Fibroblast of lung (primary cell): ENCODE measurements around the gene ROCK1. TPM values are rescaled to one million over a fixed set of nuclear protein-coding genes. Genes with fewer than 3 reads are reported as not detected.

ENCODE experiments used
- DNase-seq, 2 donors: peaks; one replicate each; pipeline versions ENCODE4 v3.0.0 to v3.0.0-alpha.2; 2010; ENCODE audit warnings: low read depth in 2 of 2
- H2AFZ ChIP-seq: 2 replicates; pipeline ENCODE4 v1.5.1; 2012; ENCODE audit warnings: low read length, control low read depth, inconsistent platforms
- H3K27ac ChIP-seq: 2 replicates; pipeline ENCODE4 v1.5.1; 2011; ENCODE audit warnings: low read length, control low read depth; ENCODE audit not compliant: insufficient read depth
- H3K27me3 ChIP-seq: 2 replicates; pipeline ENCODE4 v1.5.1; 2011; ENCODE audit warnings: mild to moderate bottlenecking, low read length; ENCODE audit not compliant: control insufficient read depth, insufficient read depth
- H3K36me3 ChIP-seq: 2 replicates; pipeline ENCODE4 v1.5.1; 2011; ENCODE audit warnings: low read length; ENCODE audit not compliant: control insufficient read depth, insufficient read depth
- H3K4me1 ChIP-seq: 2 replicates; pipeline ENCODE4 v1.5.1; 2011; ENCODE audit warnings: low read length; ENCODE audit not compliant: control insufficient read depth, insufficient read depth; ENCODE audit errors: extremely low read depth
- H3K4me2 ChIP-seq: 2 replicates; pipeline ENCODE4 v1.5.1; 2011; ENCODE audit warnings: low read length, control low read depth; ENCODE audit not compliant: insufficient read depth; ENCODE audit errors: extremely low read depth
- H3K4me3 ChIP-seq, 4 experiments: fragments of 200-600 bp in 1 of 4; sonication (generic) in 1 of 4; replicated peaks in 1 of 4; 2 replicates each; pipeline ENCODE4 v1.5.1; 2011 to 2016; ENCODE audit warnings: low read length in 4 of 4, low read depth in 3 of 4, mild to moderate bottlenecking in 3 of 4, control low read depth in 2 of 4, inconsistent platforms in 1 of 4, mixed read lengths in 1 of 4; ENCODE audit not compliant: insufficient read depth in 1 of 4; ENCODE audit errors: control extremely low read depth in 1 of 4
- H3K79me2 ChIP-seq: 2 replicates; pipeline ENCODE4 v1.5.1; 2012; ENCODE audit warnings: mild to moderate bottlenecking, low read length, inconsistent platforms; ENCODE audit not compliant: control insufficient read depth, insufficient read depth
- H3K9ac ChIP-seq: 2 replicates; pipeline ENCODE4 v1.5.1; 2011; ENCODE audit warnings: mild to moderate bottlenecking, low read length, control low read depth; ENCODE audit not compliant: insufficient read depth
- H3K9me3 ChIP-seq: 2 replicates; pipeline ENCODE4 v1.5.1; 2012; ENCODE audit warnings: low read depth, low read length; ENCODE audit not compliant: control insufficient read depth, insufficient read depth
- H4K20me1 ChIP-seq: 2 replicates; pipeline ENCODE4 v1.5.1; 2011; ENCODE audit warnings: low read length; ENCODE audit not compliant: control insufficient read depth, insufficient read depth; ENCODE audit errors: extremely low read depth
- EZH2 ChIP-seq: IDR thresholded peaks from 2 replicates; pipeline ENCODE4 v1.5.1; 2012; ENCODE audit warnings: low read length, control low read depth, mild to moderate bottlenecking; ENCODE audit errors: missing control alignments
- polyA plus RNA-seq, 2 donors: library from polyadenylated mRNA; depleted of rRNA in 1 of 2; stranded (reverse) in 1 of 2; unstranded in 1 of 2; fragments of >200 nt; gene quantifications; 2 replicates each; pipeline ENCODE4 v1.2.1, GENCODE V29; 2011 to 2012; ENCODE audit warnings: missing spikeins in 1 of 2
- total RNA-seq: library from RNA; depleted of rRNA; stranded (reverse); fragments of >200 nt; gene quantifications from 2 replicates; pipeline ENCODE4 v1.2.1, GENCODE V29; 2014
- TF ChIP-seq, protein P1 (sequence below), 2 donors: IDR thresholded peaks in 1 of 2; conservative IDR thresholded peaks in 1 of 2; 1 replicate in 1 of 2; 2 replicates in 1 of 2; pipeline ENCODE4 v1.5.1; 2011 to 2012; ENCODE audit warnings: low read length in 2 of 2, control low read depth in 1 of 2, inconsistent platforms in 1 of 2, low read depth in 1 of 2, mild to moderate bottlenecking in 1 of 2

The ROCK1 gene
- total and polyA plus RNA-seq, 2 donors (not counting 1 experiment from before 2014, with no cell fraction given): 33.2 to 55.2 TPM

DNA sequence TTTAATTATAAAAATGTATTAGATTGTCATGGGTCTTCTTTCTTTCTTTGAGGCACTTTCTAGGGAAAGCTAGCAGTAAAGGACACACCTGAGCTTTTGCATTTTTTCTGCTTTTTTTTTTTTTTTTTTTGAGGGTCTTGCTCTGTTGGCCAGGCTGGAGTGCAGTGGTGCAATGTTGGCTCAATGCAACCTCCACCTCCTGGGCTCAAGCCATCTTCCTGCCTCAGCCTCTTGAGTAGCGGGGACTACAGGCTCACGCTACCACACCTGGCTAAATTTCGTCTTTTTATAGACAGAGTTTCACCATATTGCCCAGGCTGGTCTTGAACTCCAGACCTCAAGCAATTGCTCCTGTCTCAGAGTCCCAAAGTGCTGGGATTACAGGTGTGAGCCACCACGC is 40.5 kb downstream of the ROCK1 start:
- Histone ChIP-seq H3K27me3 (no peaks in the 10 kb centered on the region), H3K9me3 (no peaks in the 10 kb centered on the region), H3K4me3 (no peak overlapping the region), H3K79me2 (peaks cover 54% of the 10 kb centered on the region), H3K36me3 (no peaks in the 10 kb centered on the region), H3K9ac (no peak overlapping the region), H4K20me1 (peaks cover 2% of the 10 kb centered on the region), H3K4me2 (no peak overlapping the region), H2AFZ (no peak overlapping the region), H3K4me1 (no peaks in the 10 kb centered on the region), H3K27ac (no peak overlapping the region)
- TF ChIP-seq, protein P1, sequence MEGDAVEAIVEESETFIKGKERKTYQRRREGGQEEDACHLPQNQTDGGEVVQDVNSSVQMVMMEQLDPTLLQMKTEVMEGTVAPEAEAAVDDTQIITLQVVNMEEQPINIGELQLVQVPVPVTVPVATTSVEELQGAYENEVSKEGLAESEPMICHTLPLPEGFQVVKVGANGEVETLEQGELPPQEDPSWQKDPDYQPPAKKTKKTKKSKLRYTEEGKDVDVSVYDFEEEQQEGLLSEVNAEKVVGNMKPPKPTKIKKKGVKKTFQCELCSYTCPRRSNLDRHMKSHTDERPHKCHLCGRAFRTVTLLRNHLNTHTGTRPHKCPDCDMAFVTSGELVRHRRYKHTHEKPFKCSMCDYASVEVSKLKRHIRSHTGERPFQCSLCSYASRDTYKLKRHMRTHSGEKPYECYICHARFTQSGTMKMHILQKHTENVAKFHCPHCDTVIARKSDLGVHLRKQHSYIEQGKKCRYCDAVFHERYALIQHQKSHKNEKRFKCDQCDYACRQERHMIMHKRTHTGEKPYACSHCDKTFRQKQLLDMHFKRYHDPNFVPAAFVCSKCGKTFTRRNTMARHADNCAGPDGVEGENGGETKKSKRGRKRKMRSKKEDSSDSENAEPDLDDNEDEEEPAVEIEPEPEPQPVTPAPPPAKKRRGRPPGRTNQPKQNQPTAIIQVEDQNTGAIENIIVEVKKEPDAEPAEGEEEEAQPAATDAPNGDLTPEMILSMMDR (conservative IDR thresholded peaks at IDR 0.05 in 1 of 2, IDR thresholded peaks at IDR 0.05 in 1 of 2; ENCODE audit: low read depth in 1 of 2, low read length in 2 of 2): no peak
- no peak for TF ChIP-seq EZH2
- no peak for DNase-seq

DNA sequence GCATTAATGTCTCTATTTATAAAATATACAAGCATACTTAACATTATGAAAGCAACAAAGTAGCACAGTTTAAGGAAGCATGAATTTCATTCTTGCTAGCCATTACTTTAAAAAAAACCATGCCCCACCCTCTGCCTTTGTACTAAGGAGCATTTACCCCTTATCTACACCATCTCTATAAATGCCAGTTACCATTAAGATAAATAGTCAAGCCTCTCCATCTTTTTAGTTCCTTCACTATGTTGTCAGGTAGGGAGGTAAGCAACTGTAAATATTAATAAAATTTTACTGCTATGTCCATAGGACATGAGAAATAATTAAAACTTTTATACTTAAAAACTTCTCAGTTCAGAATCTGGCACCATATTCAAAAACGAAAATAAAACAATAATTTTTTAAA is 42.1 kb downstream of the ROCK1 start:
- Histone ChIP-seq H3K9ac (no peak overlapping the region), H3K4me3 (no peak overlapping the region), H3K36me3 (no peaks in the 10 kb centered on the region), H3K27me3 (no peaks in the 10 kb centered on the region), H3K79me2 (peaks cover 38% of the 10 kb centered on the region), H3K4me2 (no peak overlapping the region), H3K4me1 (no peaks in the 10 kb centered on the region), H3K9me3 (no peaks in the 10 kb centered on the region), H2AFZ (no peak overlapping the region), H4K20me1 (peaks cover 2% of the 10 kb centered on the region), H3K27ac (no peak overlapping the region)
- no peak for DNase-seq
- no peak for TF ChIP-seq EZH2
- TF ChIP-seq, protein P1 (conservative IDR thresholded peaks at IDR 0.05 in 1 of 2, IDR thresholded peaks at IDR 0.05 in 1 of 2; ENCODE audit: low read depth in 1 of 2, low read length in 2 of 2): no peak

DNA sequence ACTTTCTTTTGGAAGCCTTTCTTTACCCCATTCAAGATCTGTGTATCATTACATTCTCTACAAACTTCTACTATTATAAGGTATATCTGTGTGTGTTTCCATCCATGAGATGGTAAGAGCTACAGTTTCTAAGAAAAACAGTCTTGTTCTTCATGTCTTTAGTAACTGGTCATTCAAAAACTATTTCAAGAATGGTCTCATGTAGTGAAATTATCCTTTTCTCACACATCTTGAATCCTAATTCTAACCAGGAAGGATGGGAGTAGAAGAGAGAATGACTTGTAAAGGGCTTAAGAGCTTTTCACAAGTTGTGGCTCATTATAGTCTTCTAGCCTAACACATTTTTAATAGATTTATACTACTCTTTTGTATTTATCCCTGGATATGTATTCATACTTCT is 47.3 kb downstream of the ROCK1 start:
- H4K20me1 ChIP-seq: no peaks in the 10 kb centered on the region
- no peaks in the 10 kb centered on the region for H3K27me3 ChIP-seq
- TF ChIP-seq, protein P1 (conservative IDR thresholded peaks at IDR 0.05 in 1 of 2, IDR thresholded peaks at IDR 0.05 in 1 of 2; ENCODE audit: low read depth in 1 of 2, low read length in 2 of 2): no peak
- TF ChIP-seq EZH2: no peak
- H3K79me2 ChIP-seq: peaks cover 23% of the 10 kb centered on the region
- H3K9me3 ChIP-seq: no peaks in the 10 kb centered on the region
- no peak overlapping the region for H3K4me2 ChIP-seq
- no peak overlapping the region for H3K4me3 ChIP-seq
- H3K9ac ChIP-seq: no peak overlapping the region
- no peak overlapping the region for H2AFZ ChIP-seq
- H3K27ac ChIP-seq: no peak overlapping the region
- H3K4me1 ChIP-seq: no peaks in the 10 kb centered on the region
- peak in 1 of 2 donors; percentile 67 for DNase-seq
- no peaks in the 10 kb centered on the region for H3K36me3 ChIP-seq
